Type B pancreatic cell (in vitro differentiated cells): ENCODE measurements around the gene LIX1. TPM values are rescaled to one million over a fixed set of nuclear protein-coding genes. Genes with fewer than 3 reads are reported as not detected.
A peak's percentile ranks its signal among the peaks of the same experiment; 100 is the strongest.

ENCODE experiments used
- DNase-seq: peaks from one replicate; pipeline ENCODE4 v3.0.0; 2021; ENCODE audit warnings: mixed read lengths; ENCODE audit not compliant: unreplicated experiment; ENCODE audit errors: extremely low spot score
- H3K27ac Mint-ChIP-seq: 2 replicates; pipeline ENCODE4 v1.8.0; 2021; ENCODE audit warnings: mild to moderate bottlenecking, mixed read lengths
- H3K27me3 Mint-ChIP-seq: 2 replicates; pipeline ENCODE4 v1.8.0; 2021; ENCODE audit warnings: mixed read lengths
- H3K36me3 Mint-ChIP-seq: 2 replicates; pipeline ENCODE4 v1.8.0; 2021; ENCODE audit warnings: mixed read lengths
- H3K4me1 Mint-ChIP-seq: one replicate; pipeline ENCODE4 v1.8.0; 2021; ENCODE audit warnings: mixed read lengths; ENCODE audit not compliant: unreplicated experiment
- H3K4me3 Mint-ChIP-seq: 2 replicates; pipeline ENCODE4 v1.8.0; 2021; ENCODE audit warnings: mild to moderate bottlenecking, mixed read lengths
- H3K9me3 Mint-ChIP-seq: 2 replicates; pipeline ENCODE4 v1.8.0; 2021; ENCODE audit warnings: mixed read lengths
- total RNA-seq: library from RNA; stranded (reverse); gene quantifications from 2 replicates; pipeline ENCODE4 v1.2.1, GENCODE V29; 2021; ENCODE audit warnings: low replicate concordance
- TF ChIP-seq, protein P1 (sequence below): fragments of 200-600 bp; sonication (generic); conservative IDR thresholded peaks from 2 replicates; pipeline ENCODE4 v1.5.0; 2021; ENCODE audit warnings: antibody characterized with exemption, mild to moderate bottlenecking

LIX1 gene
- total RNA-seq, 1 donor from 2014 or later, result 27.4 TPM

DNA sequence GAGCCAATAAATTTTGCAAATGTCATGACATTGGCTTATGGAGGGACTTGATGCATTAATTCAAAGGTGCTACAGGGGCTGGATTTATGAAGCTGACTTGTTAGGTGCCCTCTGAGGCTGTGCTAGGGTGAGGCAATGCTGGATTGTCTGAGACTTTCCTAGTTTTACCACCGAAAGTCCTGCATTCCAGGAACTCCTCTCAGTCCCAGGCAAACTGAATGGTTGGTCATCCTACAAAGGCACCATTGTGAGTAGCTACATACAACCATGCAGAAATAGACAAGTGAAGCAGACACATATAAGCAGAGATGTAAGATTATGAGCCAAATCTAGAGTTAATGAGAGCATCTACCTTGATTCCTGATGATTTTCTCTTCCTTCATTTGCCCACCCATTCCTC lies 95.3 kb downstream of the LIX1 start:
- TF ChIP-seq, protein P1, sequence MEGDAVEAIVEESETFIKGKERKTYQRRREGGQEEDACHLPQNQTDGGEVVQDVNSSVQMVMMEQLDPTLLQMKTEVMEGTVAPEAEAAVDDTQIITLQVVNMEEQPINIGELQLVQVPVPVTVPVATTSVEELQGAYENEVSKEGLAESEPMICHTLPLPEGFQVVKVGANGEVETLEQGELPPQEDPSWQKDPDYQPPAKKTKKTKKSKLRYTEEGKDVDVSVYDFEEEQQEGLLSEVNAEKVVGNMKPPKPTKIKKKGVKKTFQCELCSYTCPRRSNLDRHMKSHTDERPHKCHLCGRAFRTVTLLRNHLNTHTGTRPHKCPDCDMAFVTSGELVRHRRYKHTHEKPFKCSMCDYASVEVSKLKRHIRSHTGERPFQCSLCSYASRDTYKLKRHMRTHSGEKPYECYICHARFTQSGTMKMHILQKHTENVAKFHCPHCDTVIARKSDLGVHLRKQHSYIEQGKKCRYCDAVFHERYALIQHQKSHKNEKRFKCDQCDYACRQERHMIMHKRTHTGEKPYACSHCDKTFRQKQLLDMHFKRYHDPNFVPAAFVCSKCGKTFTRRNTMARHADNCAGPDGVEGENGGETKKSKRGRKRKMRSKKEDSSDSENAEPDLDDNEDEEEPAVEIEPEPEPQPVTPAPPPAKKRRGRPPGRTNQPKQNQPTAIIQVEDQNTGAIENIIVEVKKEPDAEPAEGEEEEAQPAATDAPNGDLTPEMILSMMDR, result no peak
- peaks cover 12% of the 10 kb centered on the region for H3K27me3 Mint-ChIP-seq
- no peak overlapping the region for H3K27ac Mint-ChIP-seq
- H3K4me1 Mint-ChIP-seq, result peaks cover 27% of the 10 kb centered on the region
- no peak for DNase-seq
- peaks cover 11% of the 10 kb centered on the region for H3K9me3 Mint-ChIP-seq
- no peak overlapping the region for H3K4me3 Mint-ChIP-seq
- no peaks in the 10 kb centered on the region for H3K36me3 Mint-ChIP-seq

DNA sequence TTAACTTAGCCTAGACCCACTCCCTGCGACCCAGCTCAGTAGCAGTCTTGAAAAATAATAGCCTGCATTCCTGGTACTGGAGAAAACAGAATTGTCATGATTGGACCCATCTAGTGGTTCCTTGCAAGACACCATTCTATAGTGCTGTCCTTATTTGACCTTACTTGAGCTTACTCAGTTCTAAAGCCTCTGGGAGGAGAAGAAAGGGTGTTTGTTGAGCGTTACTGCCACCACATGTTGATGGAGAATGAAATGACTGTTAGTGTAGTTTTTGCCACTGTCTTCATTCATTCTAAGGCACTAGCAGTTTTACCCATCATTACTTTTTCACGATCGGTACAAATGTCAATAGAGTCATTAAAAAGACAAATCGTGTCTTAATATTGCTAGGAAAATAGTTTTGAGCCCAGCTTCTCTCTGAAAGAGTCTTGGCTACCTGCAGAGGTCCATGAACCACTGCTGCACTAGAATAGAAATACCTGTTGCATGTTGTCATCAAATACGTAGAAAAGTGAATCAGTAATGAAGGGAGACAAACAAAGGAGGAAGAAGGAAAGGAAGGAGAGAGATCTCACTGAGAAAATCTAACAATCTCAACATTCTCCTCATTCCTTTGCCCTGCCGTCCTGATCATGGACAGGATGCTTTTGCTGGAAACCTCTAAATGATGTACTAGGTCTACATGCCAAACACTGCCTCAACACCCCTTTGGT lies 96.0 kb downstream of the LIX1 start:
- Mint-ChIP-seq H3K27me3 (peaks cover 12% of the 10 kb centered on the region), H3K4me1 (peaks cover 27% of the 10 kb centered on the region), H3K36me3 (no peaks in the 10 kb centered on the region), H3K4me3 (no peak overlapping the region), H3K27ac (no peak overlapping the region), H3K9me3 (peaks cover 10% of the 10 kb centered on the region)
- TF ChIP-seq, protein P1, result no peak
- DNase-seq, result no peak

DNA sequence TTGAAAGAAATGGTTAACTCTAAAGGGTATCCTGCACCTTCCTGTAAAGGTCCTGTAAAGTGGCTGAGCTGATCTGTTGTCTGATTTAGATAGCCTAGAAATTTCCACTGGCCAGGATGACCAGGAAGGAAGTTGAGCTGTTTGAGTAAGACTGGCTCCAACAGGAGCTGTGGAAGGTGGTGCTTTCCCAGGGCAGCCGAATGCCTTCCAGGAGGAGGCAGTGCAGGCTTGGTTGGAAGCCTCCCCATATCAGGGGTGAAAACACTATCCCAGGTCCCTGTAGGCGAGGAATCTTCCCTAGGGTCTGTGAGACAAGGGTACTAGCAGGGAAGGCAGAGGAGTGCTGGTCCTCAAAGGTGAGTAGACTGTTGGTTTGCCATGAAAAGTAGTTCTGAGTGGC lies 98.4 kb downstream of the LIX1 start:
- no peak overlapping the region for H3K27ac Mint-ChIP-seq
- peaks cover 9% of the 10 kb centered on the region for H3K27me3 Mint-ChIP-seq
- H3K4me1 Mint-ChIP-seq, result peaks cover 28% of the 10 kb centered on the region
- TF ChIP-seq, protein P1, result peak; percentile 36
- no peak for DNase-seq
- no peaks in the 10 kb centered on the region for H3K9me3 Mint-ChIP-seq
- H3K4me3 Mint-ChIP-seq, result no peak overlapping the region
- H3K36me3 Mint-ChIP-seq, result no peaks in the 10 kb centered on the region

DNA sequence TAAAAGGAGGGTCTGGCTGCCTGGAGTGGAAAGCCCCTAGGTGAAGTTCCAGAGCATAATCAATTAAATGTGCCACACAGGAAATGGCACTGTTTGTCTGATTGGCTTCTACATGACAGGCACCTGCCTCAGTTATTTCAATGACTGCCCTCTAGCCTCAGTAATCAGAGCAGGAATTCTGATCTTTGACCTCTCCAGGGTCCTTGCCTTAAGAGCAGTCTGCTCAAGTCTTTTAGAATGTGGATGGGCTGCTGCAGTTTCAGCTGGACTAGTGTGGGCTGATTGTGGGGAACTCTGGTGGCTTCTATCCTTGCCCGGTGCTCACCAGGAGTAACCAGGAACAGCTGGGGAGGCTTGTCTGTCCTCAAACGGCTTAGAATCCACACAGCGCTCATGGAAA lies 98.9 kb downstream of the LIX1 start:
- Mint-ChIP-seq H3K4me3 (no peak overlapping the region), H3K36me3 (no peaks in the 10 kb centered on the region), H3K4me1 (peaks cover 33% of the 10 kb centered on the region), H3K27ac (no peak overlapping the region), H3K9me3 (no peaks in the 10 kb centered on the region), H3K27me3 (peaks cover 9% of the 10 kb centered on the region)
- no peak for DNase-seq
- TF ChIP-seq, protein P1, result no peak

DNA sequence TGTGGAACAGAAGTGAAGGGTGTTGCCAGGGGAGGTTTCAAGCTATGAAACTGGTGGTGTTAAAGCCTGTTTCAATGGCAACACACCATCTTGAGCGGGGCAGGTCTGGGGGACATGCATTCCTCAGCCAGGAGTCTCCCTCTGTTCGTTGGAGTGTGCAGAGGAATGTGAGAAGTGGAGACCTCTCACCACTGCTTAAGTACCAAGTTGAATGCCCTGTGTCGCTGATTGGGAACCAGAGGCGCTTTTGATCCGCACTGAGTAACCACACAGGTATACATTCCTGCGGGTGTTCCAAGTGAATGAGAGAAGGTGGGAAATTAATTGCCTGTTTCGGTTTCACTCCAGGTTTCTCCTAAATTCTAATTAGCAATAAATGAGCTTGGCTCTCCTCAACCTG lies 99.4 kb downstream of the LIX1 start:
- TF ChIP-seq, protein P1, result no peak
- Mint-ChIP-seq H3K9me3 (no peaks in the 10 kb centered on the region), H3K4me1 (peaks cover 34% of the 10 kb centered on the region), H3K27me3 (peaks cover 7% of the 10 kb centered on the region), H3K4me3 (no peak overlapping the region), H3K27ac (no peak overlapping the region), H3K36me3 (no peaks in the 10 kb centered on the region)
- DNase-seq, result no peak

Other genes starting within 250 kb of the LIX1 start
- 20.9 and 38.1 TPM in 2 replicates for gene LNPEP, start 206.5 kb downstream of the LIX1 start, total RNA-seq
- gene RIOK2, start 40.6 kb upstream of the LIX1 start, total RNA-seq, result 29.5 and 35.1 TPM in 2 replicates